GM21825 (cell line): Measurements from ENCODE around the gene XCL2.
"Not testable (repeated sequence)": the region's sequence is repeated elsewhere in the genome, so short reads cannot be mapped to it uniquely, and the experiment has no call there.

Experiments
- ATAC-seq: cut with Tn5 transposase; IDR thresholded peaks from one replicate; pipeline ENCODE4 v1.9.1; 2021; ENCODE audit warnings: mild to moderate bottlenecking, moderate library complexity; ENCODE audit not compliant: unreplicated experiment

The XCL2 gene

GRCh38 chr1:168543840-168544498, at the start of gene XCL2:
XCL2 (minus strand) TSS chr1:168543997; CDS start chr1:168543964, 33 bp downstream.
- not testable (repeated sequence) for ATAC-seq

- ATAC-seq = no peak
These were observed 47.9 kb upstream of the XCL2 start for GRCh38 chr1:168591641-168592250.

- ATAC-seq = no peak
These were observed 47.3 kb upstream of the XCL2 start for GRCh38 chr1:168591066-168591465.

- ATAC-seq = no peak
These were observed 45.4 kb upstream of the XCL2 start for GRCh38 chr1:168589167-168589566.

GRCh38 chr1:168585937-168586336, 42.1 kb upstream of the XCL2 start:
- ATAC-seq = no peak

- no peak for ATAC-seq
These were observed 41.4 kb upstream of the XCL2 start for GRCh38 chr1:168585191-168585590.

GRCh38 chr1:168583571-168583970, 39.8 kb upstream of the XCL2 start:
- ATAC-seq = no peak

- ATAC-seq = no peak
These were observed 39.0 kb upstream of the XCL2 start for GRCh38 chr1:168582688-168583336.

GRCh38 chr1:168581817-168582572, 38.2 kb upstream of the XCL2 start:
- no peak for ATAC-seq

GRCh38 chr1:168580991-168581390, 37.2 kb upstream of the XCL2 start:
- not testable (repeated sequence) for ATAC-seq

GRCh38 chr1:168580290-168580689, 36.5 kb upstream of the XCL2 start:
- ATAC-seq = not testable (repeated sequence)

- ATAC-seq = not testable (repeated sequence)
These were observed 34.9 kb upstream of the XCL2 start for GRCh38 chr1:168578531-168579185.

- ATAC-seq = not testable (repeated sequence)
These were observed 32.5 kb upstream of the XCL2 start, which contains the start of gene XCL1 for GRCh38 chr1:168576245-168576688. XCL1 (plus strand) TSS chr1:168576605; CDS start chr1:168576638, 33 bp downstream.

- not testable (repeated sequence) for ATAC-seq
These were observed 30.4 kb upstream of the XCL2 start for GRCh38 chr1:168574234-168574633.

- no peak for ATAC-seq
These were observed 28.8 kb upstream of the XCL2 start for GRCh38 chr1:168572633-168573032.

- ATAC-seq = no peak
These were observed 26.9 kb upstream of the XCL2 start for GRCh38 chr1:168570652-168571051.

- ATAC-seq = no peak
These were observed 24.5 kb upstream of the XCL2 start for GRCh38 chr1:168568346-168568745.

GRCh38 chr1:168567568-168567967, 23.8 kb upstream of the XCL2 start:
- ATAC-seq = no peak

- ATAC-seq = no peak
These were observed 23.2 kb upstream of the XCL2 start for GRCh38 chr1:168567007-168567406.

- no peak for ATAC-seq
These were observed 22.0 kb upstream of the XCL2 start for GRCh38 chr1:168565825-168566224.

- ATAC-seq = no peak
These were observed 18.2 kb upstream of the XCL2 start for GRCh38 chr1:168561989-168562388.
